OCI-LY7 (cell line): ENCODE data around the gene EIPR1. TPM values are rescaled to one million over a fixed set of nuclear protein-coding genes. Genes with fewer than 3 reads are reported as not detected.
A peak's percentile ranks its signal among the peaks of the same experiment; 100 is the strongest.

Source experiments
- BruUV-seq: library from RNA; stranded (reverse); fragments of 400-500 nt; replicated peaks from 2 replicates; lab custom pipeline; 2021; lab: Mats Ljungman, UMichigan
- CTCF ChIA-PET: fragments of 300-600 bp; sonication (Branson Sonifier 250); formaldehyde crosslinking; loops from one replicate; lab custom pipeline; 2022; ENCODE audit warnings: antibody characterized with exemption; ENCODE audit not compliant: unreplicated experiment; lab: Charles Lee
- POLR2A ChIA-PET: fragments of 300-600 bp; sonication (Branson Sonifier 250); formaldehyde crosslinking; loops from one replicate; lab custom pipeline; 2022; ENCODE audit warnings: antibody characterized with exemption; lab: Charles Lee
- DNase-seq: peaks from one replicate; pipeline ENCODE4 v3.0.0-alpha.2; 2015; ENCODE audit warnings: low spot score
- H2AFZ ChIP-seq: fragments of 200-600 bp; sonication (generic), shearing (Covaris generic); 2 replicates; pipeline ENCODE4 v1.6.1; 2014; ENCODE audit warnings: mild to moderate bottlenecking, antibody characterized with exemption, low read length, moderate library complexity
- H3K27ac ChIP-seq: fragments of 200-600 bp; sonication (generic); 2 replicates; pipeline ENCODE4 v1.5.1; 2014; ENCODE audit warnings: mixed run types, low read depth, mild to moderate bottlenecking, moderate library complexity, low read length, inconsistent platforms; ENCODE audit not compliant: poor library complexity, severe bottlenecking
- H3K36me3 ChIP-seq: fragments of 200-600 bp; sonication (generic); 2 replicates; pipeline ENCODE4 v1.6.1; 2014; ENCODE audit warnings: mild to moderate bottlenecking, antibody characterized with exemption, low read length, moderate library complexity, mixed read lengths; ENCODE audit not compliant: insufficient read depth
- H3K4me1 ChIP-seq: fragments of 200-600 bp; sonication (generic); 2 replicates; pipeline ENCODE4 v1.5.1; 2014; ENCODE audit warnings: mild to moderate bottlenecking, low read length; ENCODE audit not compliant: insufficient read depth, poor library complexity, severe bottlenecking
- H3K4me2 ChIP-seq: fragments of 200-600 bp; sonication (generic); 2 replicates; pipeline ENCODE4 v1.6.1; 2014; ENCODE audit warnings: mild to moderate bottlenecking, low read length
- H3K4me3 ChIP-seq: fragments of 200-600 bp; sonication (generic); 2 replicates; pipeline ENCODE4 v1.5.1; 2014; ENCODE audit warnings: mild to moderate bottlenecking, low read depth, low read length; ENCODE audit not compliant: poor library complexity, severe bottlenecking
- H3K79me2 ChIP-seq: fragments of 200-600 bp; sonication (generic); 2 replicates; pipeline ENCODE4 v1.6.1; 2016; ENCODE audit warnings: low read depth, mild to moderate bottlenecking, low read length, moderate library complexity, mixed read lengths; ENCODE audit not compliant: insufficient read depth
- H3K9me2 ChIP-seq: fragments of 200-600 bp; sonication (generic); 2 replicates; pipeline ENCODE4 v1.6.1; 2016; ENCODE audit warnings: mild to moderate bottlenecking, low read length, mixed read lengths; ENCODE audit not compliant: insufficient read depth
- H3K9me3 ChIP-seq: fragments of 200-600 bp; sonication (generic); 2 replicates; pipeline ENCODE4 v1.6.1; 2014; ENCODE audit warnings: mild to moderate bottlenecking, mixed run types, low read length, mixed read lengths
- H4K20me1 ChIP-seq: fragments of 200-600 bp; sonication (generic); 2 replicates; pipeline ENCODE4 v1.6.1; 2014; ENCODE audit warnings: mild to moderate bottlenecking, antibody characterized with exemption, low read length, moderate library complexity, mixed read lengths; ENCODE audit not compliant: insufficient read depth
- CTCF ChIP-seq: fragments of 200-600 bp; sonication (generic); conservative IDR thresholded peaks from 2 replicates; pipeline ENCODE4 v1.5.1; 2014; ENCODE audit warnings: mild to moderate bottlenecking, antibody characterized with exemption, low read length, moderate library complexity, mixed read lengths
- EZH2phosphoT487 ChIP-seq: fragments of 200-600 bp; sonication (generic); IDR thresholded peaks from 2 replicates; pipeline ENCODE4 v1.6.1; 2018; ENCODE audit warnings: low read depth, borderline replicate concordance, mild to moderate bottlenecking, mixed run types, antibody characterized with exemption, low read length, moderate library complexity, mixed read lengths
- intact Hi-C: fragments of 100-400 bp; cut with micrococcal nuclease; formaldehyde crosslinking; loops from one replicate; pipeline ENCODE4 v1.10.0; 2022; ENCODE audit not compliant: unreplicated experiment
- total RNA-seq, 2 experiments: library from RNA; depleted of rRNA in 1 of 2; stranded (reverse); fragments of >200 nt in 1 of 2; shearing (Covaris generic) in 1 of 2; gene quantifications; 2 replicates each; pipeline ENCODE4 v1.2.3, GENCODE V29; 2014 to 2022

The EIPR1 gene
- total RNA-seq, 2 experiments from 2014 or later, result 60.5 to 61.7 TPM

GRCh38 chr2:3180082-3180908 is 197.3 kb downstream of the EIPR1 start:
- intact Hi-C loops, result no loop called here
- no TSS peak for BruUV-seq
- ChIA-PET POLR2A (no interaction called here), CTCF (no interaction called here)
- Histone ChIP-seq H3K27ac (no peak overlapping the region), H3K4me2 (no peak overlapping the region), H3K9me2 (no peaks in the 10 kb centered on the region), H3K4me3 (no peak overlapping the region), H2AFZ (no peak overlapping the region), H3K79me2 (no peaks in the 10 kb centered on the region), H4K20me1 (no peaks in the 10 kb centered on the region), H3K4me1 (no peaks in the 10 kb centered on the region), H3K9me3 (no peaks in the 10 kb centered on the region), H3K36me3 (0 out of 2 replicates have a peak, but pooled peaks cover 6% of the 10 kb centered on the region)
- no peak for DNase-seq
- TF ChIP-seq EZH2phosphoT487, result no peak
- no peak for TF ChIP-seq CTCF

DNA sequence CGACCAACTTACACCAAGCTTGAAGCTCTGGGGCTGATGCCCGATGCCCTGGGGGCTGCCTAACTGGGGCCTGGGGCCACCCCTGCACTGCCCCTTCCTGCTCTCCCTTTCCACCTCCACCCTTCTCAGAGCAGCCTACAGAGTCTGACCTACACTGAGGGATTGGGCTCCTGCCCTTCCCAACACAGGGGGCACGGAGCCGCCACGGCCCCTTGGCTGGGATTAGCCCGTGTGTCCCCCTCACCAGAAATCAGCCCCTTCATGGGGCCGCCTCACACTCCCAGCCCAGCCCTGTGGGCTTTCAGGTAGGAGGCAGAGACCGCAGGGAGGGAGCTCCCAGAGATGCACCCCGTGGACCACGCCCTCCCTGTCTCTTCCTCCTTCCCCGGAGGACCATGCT is 198.0 kb downstream of the EIPR1 start:
- Histone ChIP-seq H3K9me2 (no peaks in the 10 kb centered on the region), H3K27ac (no peak overlapping the region), H3K79me2 (no peaks in the 10 kb centered on the region), H4K20me1 (no peaks in the 10 kb centered on the region), H3K4me2 (no peak overlapping the region), H3K4me3 (no peak overlapping the region), H2AFZ (no peak overlapping the region), H3K9me3 (no peaks in the 10 kb centered on the region), H3K4me1 (no peaks in the 10 kb centered on the region), H3K36me3 (0 out of 2 replicates have a peak, but pooled peaks cover 6% of the 10 kb centered on the region)
- POLR2A ChIA-PET, result no interaction called here
- no peak for DNase-seq
- CTCF ChIA-PET, result no interaction called here
- no TSS peak for BruUV-seq
- intact Hi-C loops, result no loop called here
- no peak for TF ChIP-seq CTCF
- no peak for TF ChIP-seq EZH2phosphoT487

GRCh38 chr2:3179208-3179607 is 198.4 kb downstream of the EIPR1 start:
- ChIA-PET CTCF (interaction anchor here (0.7 kb wide), 1 partner anchor 299 kb away, joined by 10 read pairs; no protein-coding TSS in a partner anchor), POLR2A (no interaction called here)
- BruUV-seq, result no TSS peak
- Histone ChIP-seq H4K20me1 (no peaks in the 10 kb centered on the region), H3K36me3 (0 out of 2 replicates have a peak, but pooled peaks cover 6% of the 10 kb centered on the region), H3K79me2 (no peaks in the 10 kb centered on the region), H3K27ac (no peak overlapping the region), H3K9me3 (no peaks in the 10 kb centered on the region), H3K4me1 (no peaks in the 10 kb centered on the region), H3K4me2 (no peak overlapping the region), H3K9me2 (no peaks in the 10 kb centered on the region), H2AFZ (no peak overlapping the region), H3K4me3 (no peak overlapping the region)
- intact Hi-C loops, result no loop called here
- peak; percentile 32 for DNase-seq
- TF ChIP-seq CTCF, result peak; percentile 73
- no peak for TF ChIP-seq EZH2phosphoT487
